Thoracic aorta (tissue), 2 donors: ENCODE results near the gene HCRTR2. TPM values are rescaled to one million over a fixed set of nuclear protein-coding genes. Genes with fewer than 3 reads are reported as not detected.

Experiments
- ATAC-seq: fragments of 150-250 bp; one replicate; pipeline ENCODE4 v1.8.0; 2017; ENCODE audit warnings: low read depth; ENCODE audit not compliant: insufficient number of reproducible peaks, low FRiP score
- DNase-seq: peaks from one replicate; pipeline ENCODE4 v3.0.0-alpha.2; 2020; ENCODE audit warnings: low spot score
- H3K27ac ChIP-seq, 2 donors: fragments of 200-600 bp; sonication (generic); 1 replicate in 1 of 2; 2 replicates in 1 of 2; pipeline ENCODE4 v1.5.1; 2016; ENCODE audit warnings: mild to moderate bottlenecking in 2 of 2, moderate library complexity in 2 of 2
- H3K27me3 ChIP-seq: fragments of 200-600 bp; sonication (generic); replicated peaks from 2 replicates; pipeline ENCODE4 v1.6.0; 2016; ENCODE audit warnings: mild to moderate bottlenecking; ENCODE audit not compliant: insufficient read depth
- H3K36me3 ChIP-seq: fragments of 200-600 bp; sonication (generic); one replicate; pipeline ENCODE4 v1.5.1; 2016
- H3K4me1 ChIP-seq, 2 donors: fragments of 200-600 bp; sonication (generic); 1 replicate in 1 of 2; 2 replicates in 1 of 2; pipeline versions ENCODE4 v1.5.1 to v1.6.0; 2016; ENCODE audit warnings: low read depth in 2 of 2, mild to moderate bottlenecking in 1 of 2; ENCODE audit not compliant: control insufficient read depth in 1 of 2
- H3K4me3 ChIP-seq: fragments of 200-600 bp; sonication (generic); 2 replicates; pipeline ENCODE4 v1.5.1; 2016; ENCODE audit warnings: mild to moderate bottlenecking
- H3K9me3 ChIP-seq: fragments of 200-600 bp; sonication (generic); 2 replicates; pipeline ENCODE4 v1.5.1; 2016
- total RNA-seq, 2 donors: library from RNA; depleted of rRNA; stranded (reverse); fragments of >200 nt; gene quantifications; one replicate each; pipeline versions ENCODE4 v1.1.0 to v1.2.3, GENCODE V29; 2016
- TF ChIP-seq, protein P1 (sequence below): fragments of 200-600 bp; sonication (generic); IDR thresholded peaks from one replicate; pipeline ENCODE4 v1.5.1; 2019; ENCODE audit warnings: antibody characterized with exemption

HCRTR2 gene
- total RNA-seq, 2 donors from 2014 or later = not detected

GRCh38 chr6:55277646-55278045 lies 103.3 kb downstream of the HCRTR2 start:
- Histone ChIP-seq H3K27me3 (no peaks in the 10 kb centered on the region), H3K36me3 (no peaks in the 10 kb centered on the region), H3K27ac (no peak overlapping the region), H3K4me3 (no peak overlapping the region), H3K9me3 (no peaks in the 10 kb centered on the region), H3K4me1 (peaks cover 0 to 4% of the 10 kb centered on the region in 2 donors)
- ATAC-seq (no peak), DNase-seq (no peak)
- TF ChIP-seq, protein P1, sequence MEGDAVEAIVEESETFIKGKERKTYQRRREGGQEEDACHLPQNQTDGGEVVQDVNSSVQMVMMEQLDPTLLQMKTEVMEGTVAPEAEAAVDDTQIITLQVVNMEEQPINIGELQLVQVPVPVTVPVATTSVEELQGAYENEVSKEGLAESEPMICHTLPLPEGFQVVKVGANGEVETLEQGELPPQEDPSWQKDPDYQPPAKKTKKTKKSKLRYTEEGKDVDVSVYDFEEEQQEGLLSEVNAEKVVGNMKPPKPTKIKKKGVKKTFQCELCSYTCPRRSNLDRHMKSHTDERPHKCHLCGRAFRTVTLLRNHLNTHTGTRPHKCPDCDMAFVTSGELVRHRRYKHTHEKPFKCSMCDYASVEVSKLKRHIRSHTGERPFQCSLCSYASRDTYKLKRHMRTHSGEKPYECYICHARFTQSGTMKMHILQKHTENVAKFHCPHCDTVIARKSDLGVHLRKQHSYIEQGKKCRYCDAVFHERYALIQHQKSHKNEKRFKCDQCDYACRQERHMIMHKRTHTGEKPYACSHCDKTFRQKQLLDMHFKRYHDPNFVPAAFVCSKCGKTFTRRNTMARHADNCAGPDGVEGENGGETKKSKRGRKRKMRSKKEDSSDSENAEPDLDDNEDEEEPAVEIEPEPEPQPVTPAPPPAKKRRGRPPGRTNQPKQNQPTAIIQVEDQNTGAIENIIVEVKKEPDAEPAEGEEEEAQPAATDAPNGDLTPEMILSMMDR = no peak

DNA sequence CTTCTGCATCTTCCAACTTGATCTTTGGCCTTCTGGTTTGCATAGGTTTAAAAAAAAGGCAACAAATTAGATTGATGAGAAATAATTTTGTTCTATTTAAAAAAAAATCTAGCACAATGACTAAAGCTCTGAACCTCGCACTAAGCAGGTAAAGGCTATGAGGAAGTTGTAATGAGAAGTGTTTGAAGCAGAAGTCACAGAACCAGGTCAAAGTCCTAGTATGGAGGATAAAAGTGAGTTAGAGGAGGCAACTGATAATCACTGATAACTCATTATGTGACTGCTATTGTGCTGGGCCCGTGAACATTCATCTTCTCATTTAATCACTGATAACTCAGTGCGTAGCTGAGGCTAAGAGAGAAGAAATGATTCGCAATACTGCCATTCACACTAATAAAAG lies 106.9 kb downstream of the HCRTR2 start:
- H3K4me1 ChIP-seq = peaks cover 0 to 4% of the 10 kb centered on the region in 2 donors
- H3K4me3 ChIP-seq = no peak overlapping the region
- no peak for ATAC-seq
- H3K27me3 ChIP-seq = no peaks in the 10 kb centered on the region
- H3K9me3 ChIP-seq = no peaks in the 10 kb centered on the region
- TF ChIP-seq, protein P1 = no peak
- no peaks in the 10 kb centered on the region for H3K36me3 ChIP-seq
- H3K27ac ChIP-seq = no peak overlapping the region
- DNase-seq = no peak

- no peak overlapping the region for H3K4me3 ChIP-seq
- TF ChIP-seq, protein P1 = no peak
- H3K27me3 ChIP-seq = no peaks in the 10 kb centered on the region
- H3K9me3 ChIP-seq = no peaks in the 10 kb centered on the region
- H3K36me3 ChIP-seq = no peaks in the 10 kb centered on the region
- ATAC-seq = no peak
- H3K4me1 ChIP-seq = peaks cover 0 to 2% of the 10 kb centered on the region in 2 donors
- DNase-seq = no peak
- no peak overlapping the region for H3K27ac ChIP-seq
Measured at GRCh38 chr6:55282115-55282514, 107.8 kb downstream of the HCRTR2 start.

DNA sequence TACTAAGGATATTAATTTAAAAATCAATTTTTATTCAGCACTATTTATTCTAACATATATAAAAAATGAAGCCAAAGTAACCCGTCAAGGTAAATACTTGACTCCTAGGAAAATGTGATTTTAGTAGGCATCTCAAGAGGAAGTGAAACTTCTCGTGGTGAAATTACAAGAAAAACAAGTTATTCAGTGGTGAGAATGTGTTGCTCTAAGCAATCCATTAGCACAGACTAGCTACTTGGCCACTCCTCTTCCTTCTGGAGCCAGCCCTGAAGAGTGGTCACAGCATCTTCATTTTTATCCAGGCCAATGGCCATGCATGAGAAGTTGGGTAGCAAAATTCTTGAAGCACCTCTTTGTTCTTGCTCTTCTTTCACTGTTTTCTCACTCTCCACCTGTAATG lies 112.5 kb downstream of the HCRTR2 start:
- no peaks in the 10 kb centered on the region for H3K4me1 ChIP-seq
- H3K27ac ChIP-seq = no peak overlapping the region
- TF ChIP-seq, protein P1 = no peak
- H3K4me3 ChIP-seq = no peak overlapping the region
- no peaks in the 10 kb centered on the region for H3K9me3 ChIP-seq
- no peaks in the 10 kb centered on the region for H3K27me3 ChIP-seq
- no peaks in the 10 kb centered on the region for H3K36me3 ChIP-seq
- DNase-seq (no peak), ATAC-seq (no peak)

- ATAC-seq (no peak), DNase-seq (no peak)
- no peaks in the 10 kb centered on the region for H3K27me3 ChIP-seq
- H3K9me3 ChIP-seq = no peaks in the 10 kb centered on the region
- H3K4me3 ChIP-seq = no peak overlapping the region
- no peaks in the 10 kb centered on the region for H3K4me1 ChIP-seq
- H3K27ac ChIP-seq = no peak overlapping the region
- no peaks in the 10 kb centered on the region for H3K36me3 ChIP-seq
- TF ChIP-seq, protein P1 = no peak
Measured at GRCh38 chr6:55290736-55291135, 116.4 kb downstream of the HCRTR2 start.
